ENCODE measurements around the gene CYFIP2.
"Not testable (repeated sequence)": the region's sequence is repeated elsewhere in the genome, so short reads cannot be mapped to it uniquely, and the experiment has no call there.

DNA sequence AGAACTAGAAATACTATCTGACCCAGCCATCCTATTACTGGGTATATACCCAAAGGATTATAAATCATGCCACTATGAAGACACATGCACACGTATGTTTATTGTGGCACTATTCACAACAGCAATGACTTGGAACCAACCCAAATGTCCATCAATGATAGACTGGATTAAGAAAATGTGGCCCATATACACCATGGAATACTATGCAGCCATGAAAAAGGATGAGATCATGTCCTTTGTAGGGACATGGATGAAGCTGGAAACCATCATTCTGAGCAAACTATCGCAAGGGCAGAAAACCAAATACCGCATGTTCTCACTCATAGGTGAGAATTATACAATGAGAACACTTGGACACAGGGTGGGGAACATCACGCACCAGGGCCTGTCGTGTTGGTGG lies 164.0 kb downstream of the CYFIP2 start:
- not testable (repeated sequence) for TF ChIP-seq POLR2A (IDR thresholded peaks at IDR 0.05)
- TF ChIP-seq, protein P1, sequence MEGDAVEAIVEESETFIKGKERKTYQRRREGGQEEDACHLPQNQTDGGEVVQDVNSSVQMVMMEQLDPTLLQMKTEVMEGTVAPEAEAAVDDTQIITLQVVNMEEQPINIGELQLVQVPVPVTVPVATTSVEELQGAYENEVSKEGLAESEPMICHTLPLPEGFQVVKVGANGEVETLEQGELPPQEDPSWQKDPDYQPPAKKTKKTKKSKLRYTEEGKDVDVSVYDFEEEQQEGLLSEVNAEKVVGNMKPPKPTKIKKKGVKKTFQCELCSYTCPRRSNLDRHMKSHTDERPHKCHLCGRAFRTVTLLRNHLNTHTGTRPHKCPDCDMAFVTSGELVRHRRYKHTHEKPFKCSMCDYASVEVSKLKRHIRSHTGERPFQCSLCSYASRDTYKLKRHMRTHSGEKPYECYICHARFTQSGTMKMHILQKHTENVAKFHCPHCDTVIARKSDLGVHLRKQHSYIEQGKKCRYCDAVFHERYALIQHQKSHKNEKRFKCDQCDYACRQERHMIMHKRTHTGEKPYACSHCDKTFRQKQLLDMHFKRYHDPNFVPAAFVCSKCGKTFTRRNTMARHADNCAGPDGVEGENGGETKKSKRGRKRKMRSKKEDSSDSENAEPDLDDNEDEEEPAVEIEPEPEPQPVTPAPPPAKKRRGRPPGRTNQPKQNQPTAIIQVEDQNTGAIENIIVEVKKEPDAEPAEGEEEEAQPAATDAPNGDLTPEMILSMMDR (IDR thresholded peaks at IDR 0.05) = not testable (repeated sequence)

Measured in esophagus squamous epithelium (tissue), 4 donors.